NK-92 treated with Interleukin-12 subunit alpha and Interleukin-12 subunit beta, amount 100 ng/mL, for 24 hours (cell line): Measurements from ENCODE around the gene LCE6A.

Experiments used
- DNase-seq: peaks from one replicate; lab custom pipeline; 2025; lab: John Stamatoyannopoulos, UW

The LCE6A gene

GRCh38 chr1:152876827-152877226 lies 34.2 kb downstream of the LCE6A start:
- no peak for DNase-seq

- DNase-seq: no peak
Measured at GRCh38 chr1:152878042-152878441, 35.4 kb downstream of the LCE6A start, which contains the start of gene SMCP. TSS of gene SMCP (plus strand) at chr1:152878322. CDS start at chr1:152884423, 6,101 bp downstream.

GRCh38 chr1:152879559-152880198 lies 37.0 kb downstream of the LCE6A start:
- DNase-seq: no peak

DNA sequence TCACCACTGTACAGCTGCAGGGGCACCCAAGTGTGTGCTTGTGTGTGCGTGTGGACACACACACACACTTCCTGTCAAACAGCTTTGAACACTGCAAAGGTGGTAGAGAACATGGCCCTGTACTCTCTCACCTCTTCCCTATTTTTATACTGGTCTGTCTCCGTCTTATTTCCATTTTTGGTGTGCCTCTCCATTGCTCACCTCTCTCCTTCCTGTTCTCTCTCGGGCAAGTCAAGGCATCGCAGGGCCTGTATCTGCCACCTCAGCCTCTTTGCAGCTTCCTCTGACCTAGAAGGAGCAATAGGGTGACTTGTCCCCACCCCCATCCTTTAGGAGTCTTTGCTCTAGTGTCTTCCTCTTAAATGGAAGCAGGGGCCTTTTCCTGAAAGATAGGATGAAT lies 37.7 kb downstream of the LCE6A start:
- no peak for DNase-seq

GRCh38 chr1:152880907-152881306 lies 38.3 kb downstream of the LCE6A start:
- DNase-seq: no peak

DNA sequence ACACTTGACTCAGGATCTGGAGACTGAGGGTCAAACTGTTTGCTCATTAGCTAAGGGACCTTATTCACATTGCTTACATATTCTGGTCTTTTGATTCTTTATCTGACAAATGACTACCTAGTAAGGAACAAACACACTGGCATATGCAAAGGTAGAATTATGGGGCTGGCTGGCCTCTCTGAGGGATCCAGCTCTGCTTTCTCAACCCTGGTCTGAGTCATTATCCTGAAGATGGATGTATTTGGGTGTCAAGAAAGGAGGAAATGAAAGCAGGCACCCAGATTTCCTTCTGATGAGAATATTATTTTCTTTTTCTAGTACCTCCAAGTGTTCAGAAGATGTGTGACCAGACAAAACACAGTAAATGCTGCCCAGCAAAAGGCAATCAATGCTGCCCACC lies 41.4 kb downstream of the LCE6A start:
- DNase-seq: no peak

- DNase-seq: no peak
Measured at GRCh38 chr1:152884506-152884905, 41.9 kb downstream of the LCE6A start.

GRCh38 chr1:152884966-152885624 lies 42.4 kb downstream of the LCE6A start:
- DNase-seq: no peak

DNA sequence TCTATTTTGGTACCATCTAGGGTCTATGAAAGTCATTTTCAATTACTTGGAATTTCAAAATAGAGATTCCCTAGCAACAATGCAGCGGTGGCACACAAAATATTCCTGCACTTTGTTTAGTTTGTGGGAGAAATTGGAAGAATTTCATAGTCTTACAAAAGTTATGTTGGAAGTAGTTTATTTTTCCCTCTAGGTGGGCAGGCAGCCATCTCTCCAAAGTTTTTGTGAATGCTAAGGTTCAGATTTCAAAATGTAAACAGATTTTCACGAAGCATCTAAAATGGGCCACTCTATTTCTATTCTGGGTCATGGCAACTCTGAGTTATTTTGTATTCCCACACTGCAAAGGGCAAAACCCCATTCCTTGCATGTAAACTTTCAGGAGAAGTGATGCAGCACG lies 43.4 kb downstream of the LCE6A start:
- DNase-seq: no peak

- DNase-seq: no peak
Measured at GRCh38 chr1:152886758-152887409, 44.2 kb downstream of the LCE6A start.

DNA sequence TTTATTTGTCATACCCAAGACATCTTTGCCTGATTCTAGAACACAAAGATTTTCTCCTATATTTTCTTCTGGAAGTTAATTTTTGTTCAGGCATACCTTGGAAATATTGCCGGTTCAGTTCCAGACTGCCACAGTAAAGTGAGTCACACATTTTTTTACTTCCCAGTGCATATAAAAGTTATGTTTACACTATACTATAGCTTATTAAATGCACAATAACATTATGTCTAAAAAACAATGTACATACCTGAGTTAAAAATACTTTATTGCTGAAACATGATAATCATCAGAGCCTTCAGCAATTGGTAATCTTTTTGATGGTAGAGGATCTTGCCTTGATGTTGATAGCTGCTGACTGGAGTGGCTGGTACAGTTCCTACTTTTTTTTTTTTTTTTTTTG lies 45.5 kb downstream of the LCE6A start:
- DNase-seq: no peak
